Measurements from ENCODE around the gene LARGE1.
"Not testable (repeated sequence)": the region's sequence is repeated elsewhere in the genome, so short reads cannot be mapped to it uniquely, and the experiment has no call there.

LARGE1 gene

GRCh38 chr22:33380789-33381530 lies 539.3 kb downstream of the LARGE1 start:
- DNase-seq (ENCODE audit: low read depth in 2 of 2), result no peak

- DNase-seq (ENCODE audit: low read depth in 2 of 2), result no peak
These were observed 540.4 kb downstream of the LARGE1 start for GRCh38 chr22:33379836-33380235.

DNA sequence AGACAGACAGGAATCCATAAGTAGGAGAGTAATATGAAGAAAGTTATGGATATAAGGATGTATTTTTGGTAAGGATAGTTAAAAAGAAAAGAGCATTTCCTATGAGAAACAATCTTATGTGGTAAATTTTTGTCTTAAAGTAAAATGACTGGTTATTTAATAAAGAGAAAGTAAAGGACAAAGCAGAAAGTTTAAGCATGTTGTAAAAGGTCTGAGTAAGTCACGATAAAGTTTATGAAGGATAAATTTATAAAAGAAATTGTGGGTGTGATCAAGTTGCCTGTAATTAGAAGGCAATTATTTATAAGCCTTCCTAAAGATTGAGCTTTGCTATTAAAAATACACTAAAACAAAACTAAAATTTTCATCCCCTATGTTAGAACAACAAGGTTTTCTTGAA lies 547.4 kb downstream of the LARGE1 start:
- no peak for DNase-seq (ENCODE audit: low read depth in 2 of 2)

- DNase-seq (ENCODE audit: low read depth in 2 of 2), result not testable (repeated sequence)
These were observed 557.0 kb downstream of the LARGE1 start for GRCh38 chr22:33363256-33363655.

- no peak for DNase-seq (ENCODE audit: low read depth in 2 of 2)
These were observed 557.6 kb downstream of the LARGE1 start for GRCh38 chr22:33362702-33363101.

- DNase-seq (ENCODE audit: low read depth in 2 of 2), result no peak
These were observed 558.7 kb downstream of the LARGE1 start for GRCh38 chr22:33361581-33361980.

GRCh38 chr22:33357981-33358399 lies 562.3 kb downstream of the LARGE1 start:
- DNase-seq (ENCODE audit: low read depth in 2 of 2), result no peak

DNA sequence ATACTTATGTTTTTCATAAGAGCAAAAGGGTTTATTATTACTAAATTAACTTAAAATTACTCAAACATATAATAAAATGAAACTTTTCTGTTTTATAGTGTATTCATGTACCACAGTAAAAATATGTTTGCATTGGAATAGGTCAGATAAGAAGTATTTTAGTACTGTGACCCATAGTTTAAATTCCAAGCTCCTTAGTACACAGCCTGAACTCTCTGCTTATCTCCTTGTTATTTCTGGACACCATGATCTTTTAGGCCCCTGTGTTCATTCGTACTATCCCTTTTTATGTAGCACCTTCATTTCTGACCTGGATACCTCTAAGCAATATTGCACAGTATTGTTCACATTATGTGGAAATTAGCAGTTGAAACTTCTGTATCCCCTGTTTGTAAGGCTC lies 565.3 kb downstream of the LARGE1 start:
- no peak for DNase-seq (ENCODE audit: low read depth in 2 of 2)

GRCh38 chr22:33353502-33353901 lies 566.8 kb downstream of the LARGE1 start:
- no peak for DNase-seq (ENCODE audit: low read depth in 2 of 2)

GRCh38 chr22:33352768-33353167 lies 567.5 kb downstream of the LARGE1 start:
- DNase-seq (ENCODE audit: low read depth in 2 of 2), result no peak

DNA sequence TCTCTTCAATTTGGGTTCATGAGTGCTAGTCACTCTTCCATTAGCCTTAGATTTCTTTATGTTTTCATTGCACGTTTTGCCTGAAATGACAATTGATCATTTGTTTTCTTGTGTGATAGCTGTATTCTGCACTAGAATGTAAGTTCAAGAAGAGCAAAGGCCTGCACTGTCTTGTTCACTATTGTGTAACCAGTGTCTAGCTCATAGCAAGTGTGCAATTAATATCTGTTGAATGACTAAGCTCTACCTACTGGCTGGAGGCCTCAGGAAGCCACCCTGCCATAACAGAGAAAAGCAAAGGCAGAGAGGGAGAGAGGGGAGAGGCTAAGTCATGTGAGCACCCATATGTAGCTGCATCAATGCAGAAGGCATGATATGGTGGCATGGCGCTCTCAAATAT lies 569.3 kb downstream of the LARGE1 start:
- no peak for DNase-seq (ENCODE audit: low read depth in 2 of 2)

GRCh38 chr22:33350491-33350890 lies 569.8 kb downstream of the LARGE1 start:
- no peak for DNase-seq (ENCODE audit: low read depth in 2 of 2)

GRCh38 chr22:33347002-33347401 lies 573.3 kb downstream of the LARGE1 start:
- DNase-seq (ENCODE audit: low read depth in 2 of 2), result no peak

DNA sequence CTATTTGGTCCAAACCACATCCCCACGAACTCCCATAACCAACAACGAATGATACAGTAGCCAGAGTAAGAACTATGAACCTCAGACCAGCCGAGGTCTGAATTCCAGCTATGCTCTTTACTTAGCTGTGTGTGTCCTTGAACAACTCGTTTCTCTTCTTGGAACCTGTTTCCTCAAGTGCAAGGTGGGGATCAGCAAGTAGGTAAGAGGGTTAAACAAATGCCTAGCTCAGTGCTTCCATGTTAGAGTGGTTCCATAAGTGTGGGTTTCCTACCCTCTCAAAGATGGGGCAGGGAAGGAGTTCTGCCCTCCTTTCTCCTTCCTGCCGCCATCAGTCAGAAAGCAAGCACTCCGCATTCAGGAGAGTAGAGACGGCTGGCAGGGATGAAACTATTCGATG lies 578.7 kb downstream of the LARGE1 start:
- DNase-seq (ENCODE audit: low read depth in 2 of 2), result no peak

GRCh38 chr22:33337524-33337923 lies 582.8 kb downstream of the LARGE1 start:
- no peak for DNase-seq (ENCODE audit: low read depth in 2 of 2)

DNA sequence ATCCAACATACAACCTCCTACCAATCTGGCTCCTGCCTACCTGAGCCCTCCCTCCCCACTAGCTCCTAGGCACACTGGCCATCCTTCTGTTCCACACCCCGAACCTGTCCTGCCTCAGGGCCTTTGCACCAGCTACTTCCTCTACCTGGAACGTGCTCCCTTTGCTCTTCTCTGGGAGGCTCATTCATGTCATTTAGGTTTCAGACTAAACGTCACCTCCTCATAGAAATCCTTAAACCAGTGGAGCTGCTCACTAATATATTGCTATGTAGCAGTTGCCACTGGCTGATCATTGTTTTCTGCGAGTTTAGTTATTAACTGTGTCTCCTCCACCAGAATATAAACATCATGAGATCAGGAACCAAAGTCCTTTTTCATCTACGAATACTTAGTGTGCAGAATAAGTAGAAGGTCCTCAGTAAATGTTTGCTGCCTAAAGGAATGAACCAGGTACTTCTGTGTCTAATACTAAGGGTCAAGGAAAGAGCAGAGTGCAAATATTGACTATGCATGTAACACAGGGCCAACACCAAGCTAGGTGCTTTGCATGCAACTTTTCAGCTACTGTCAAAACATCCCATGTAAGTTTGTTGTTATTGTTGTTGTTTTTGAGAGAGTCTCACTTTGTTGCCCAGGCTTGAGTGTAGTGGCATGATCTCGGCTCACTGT lies 584.5 kb downstream of the LARGE1 start:
- DNase-seq (ENCODE audit: low read depth in 2 of 2), result no peak

DNA sequence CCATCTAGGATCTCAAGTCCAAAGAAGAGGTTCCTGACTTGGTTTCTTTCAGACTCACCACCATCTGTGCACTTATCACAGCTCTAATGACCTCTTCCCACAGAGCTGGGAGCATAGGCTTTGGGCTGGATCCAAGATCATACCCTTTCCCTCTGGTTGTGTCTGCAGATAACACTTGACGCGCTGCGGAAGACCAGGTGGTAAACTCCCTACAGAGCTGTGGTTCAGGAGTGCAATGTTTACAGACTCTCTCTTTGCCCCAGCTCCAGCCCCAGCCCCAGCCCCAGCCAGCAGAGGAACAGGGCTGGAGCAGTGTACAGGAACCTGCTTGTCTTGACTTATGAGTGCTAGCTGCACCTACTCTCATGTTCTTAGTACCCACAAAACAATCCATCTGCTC lies 587.7 kb downstream of the LARGE1 start:
- DNase-seq (ENCODE audit: low read depth in 2 of 2), result no peak

- no peak for DNase-seq (ENCODE audit: low read depth in 2 of 2)
These were observed 589.3 kb downstream of the LARGE1 start for GRCh38 chr22:33331017-33331416.

DNA sequence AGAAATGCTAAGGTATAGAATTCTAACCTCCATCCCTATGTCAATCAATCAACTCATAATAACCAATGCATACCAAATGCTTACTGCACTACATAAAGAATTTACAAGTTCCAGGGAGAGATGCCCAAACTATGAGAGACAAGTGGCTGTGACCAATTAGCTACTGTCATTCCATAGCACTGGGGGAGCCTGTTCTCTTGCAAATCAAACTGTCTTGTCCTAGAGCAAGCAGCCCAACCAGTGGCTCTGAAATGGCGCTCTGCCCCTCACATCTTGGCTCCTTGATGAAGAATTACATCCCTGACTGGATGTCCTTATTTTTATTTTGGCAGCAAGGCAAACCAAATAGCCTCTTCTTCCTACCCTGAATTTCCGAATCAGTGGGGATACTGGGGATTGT lies 589.7 kb downstream of the LARGE1 start:
- no peak for DNase-seq (ENCODE audit: low read depth in 2 of 2)

GRCh38 chr22:33329398-33329797 lies 590.9 kb downstream of the LARGE1 start:
- DNase-seq (ENCODE audit: low read depth in 2 of 2), result no peak

GRCh38 chr22:33328789-33329296 lies 591.4 kb downstream of the LARGE1 start:
- DNase-seq (ENCODE audit: low read depth in 2 of 2), result no peak

DNA sequence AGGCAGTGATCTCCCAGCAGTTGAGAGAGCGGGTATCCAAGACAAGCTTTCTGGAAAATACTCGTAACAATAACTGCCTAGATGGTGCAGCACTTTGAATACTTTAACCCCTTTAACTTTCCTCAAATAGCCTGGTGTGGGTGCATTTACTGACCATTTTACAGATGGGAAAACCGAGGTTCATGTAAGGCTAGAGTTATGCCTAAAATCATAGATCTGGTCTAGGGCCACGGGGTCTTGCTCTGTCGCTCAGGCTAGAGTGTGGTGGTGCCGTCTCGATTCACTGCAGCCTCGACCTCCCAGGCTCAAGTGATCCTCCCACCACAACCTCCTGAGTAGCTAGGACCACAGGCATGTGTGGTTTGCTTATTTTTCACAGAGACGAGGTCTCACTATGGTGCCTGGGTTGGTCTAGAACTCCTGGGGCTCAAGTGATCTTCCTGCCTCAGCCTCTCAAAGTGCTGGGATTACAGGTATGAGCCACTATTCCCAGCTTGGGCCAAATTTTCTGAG lies 592.9 kb downstream of the LARGE1 start:
- DNase-seq (ENCODE audit: low read depth in 2 of 2), result no peak
